GM18519 (cell line): ENCODE data around the gene IL36RN.
"Not testable (repeated sequence)": the region's sequence is repeated elsewhere in the genome, so short reads cannot be mapped to it uniquely, and the experiment has no call there.

ENCODE experiments used
- ATAC-seq: cut with Tn5 transposase; IDR thresholded peaks from one replicate; pipeline ENCODE4 v1.9.1; 2021; ENCODE audit warnings: mild to moderate bottlenecking, moderate library complexity; ENCODE audit not compliant: unreplicated experiment, low FRiP score

The IL36RN gene

GRCh38 chr2:113072584-113072983 lies 13.6 kb downstream of the IL36RN start:
- no peak for ATAC-seq

DNA sequence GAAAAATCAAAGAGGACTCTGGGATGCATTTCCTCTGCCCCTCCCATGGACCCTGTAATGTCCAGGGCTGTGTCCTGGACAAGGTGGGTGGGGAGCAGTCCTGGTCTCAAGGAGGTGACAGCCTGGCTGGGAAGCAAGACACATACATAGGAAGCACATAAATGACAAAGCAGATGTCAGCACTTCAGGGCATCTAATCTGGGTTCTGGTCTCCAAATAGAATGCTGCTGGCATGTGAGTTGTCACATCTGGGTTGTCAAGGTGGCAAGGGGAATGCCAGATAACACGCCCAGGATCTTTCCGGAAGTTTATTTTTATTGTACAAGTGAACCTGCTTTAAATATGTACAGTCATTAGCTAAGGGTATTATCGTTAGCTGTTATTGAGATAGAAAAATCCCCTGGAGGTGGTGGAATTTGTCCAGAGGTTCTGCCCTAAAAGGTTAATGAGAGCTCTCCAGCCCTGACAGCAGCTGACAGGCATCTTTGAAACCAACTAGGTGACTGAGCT lies 14.4 kb downstream of the IL36RN start:
- no peak for ATAC-seq

- no peak for ATAC-seq
These were observed 16.0 kb downstream of the IL36RN start for GRCh38 chr2:113075030-113075429.

- ATAC-seq: no peak
These were observed 16.6 kb downstream of the IL36RN start for GRCh38 chr2:113075600-113075999.

DNA sequence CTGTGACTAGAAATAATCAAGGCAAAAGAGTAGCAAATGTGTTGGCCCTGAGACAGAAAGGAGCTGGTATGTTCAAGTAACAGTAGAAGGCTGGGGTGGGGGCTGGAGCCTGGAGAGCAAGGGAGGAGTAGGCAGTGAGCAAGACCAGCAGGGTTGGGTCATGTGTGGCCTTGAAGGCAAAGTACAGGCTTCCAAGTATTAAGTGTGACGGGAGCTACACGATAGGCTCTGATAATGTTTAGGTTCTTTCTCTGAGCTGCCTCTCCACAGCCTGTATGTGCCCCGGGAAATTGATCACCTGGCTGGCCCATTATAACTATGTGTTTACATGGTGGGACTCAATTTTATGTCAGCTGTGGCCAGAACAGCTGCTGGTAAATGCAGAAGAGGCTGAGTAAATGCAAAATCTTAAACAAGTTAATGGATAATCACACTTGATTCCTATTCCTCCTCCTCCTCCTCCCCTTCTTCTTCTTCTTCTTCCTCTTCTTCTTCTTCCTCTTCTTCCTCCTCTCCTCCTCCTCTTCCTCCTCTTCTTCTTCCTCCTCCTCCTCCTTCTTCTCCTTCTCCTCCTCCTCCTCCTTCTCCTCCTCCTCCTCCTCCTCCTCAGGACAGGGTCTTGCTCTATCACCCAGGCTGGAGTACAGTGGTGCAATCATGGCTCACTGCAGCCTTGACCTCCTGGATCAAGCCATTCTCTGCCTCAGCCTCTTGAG lies 18.1 kb downstream of the IL36RN start:
- no peak for ATAC-seq

GRCh38 chr2:113077921-113078320 lies 18.9 kb downstream of the IL36RN start:
- ATAC-seq: no peak

- ATAC-seq: no peak
These were observed 19.4 kb downstream of the IL36RN start for GRCh38 chr2:113078350-113078839.

- ATAC-seq: no peak
These were observed 20.1 kb downstream of the IL36RN start for GRCh38 chr2:113079131-113079530.

DNA sequence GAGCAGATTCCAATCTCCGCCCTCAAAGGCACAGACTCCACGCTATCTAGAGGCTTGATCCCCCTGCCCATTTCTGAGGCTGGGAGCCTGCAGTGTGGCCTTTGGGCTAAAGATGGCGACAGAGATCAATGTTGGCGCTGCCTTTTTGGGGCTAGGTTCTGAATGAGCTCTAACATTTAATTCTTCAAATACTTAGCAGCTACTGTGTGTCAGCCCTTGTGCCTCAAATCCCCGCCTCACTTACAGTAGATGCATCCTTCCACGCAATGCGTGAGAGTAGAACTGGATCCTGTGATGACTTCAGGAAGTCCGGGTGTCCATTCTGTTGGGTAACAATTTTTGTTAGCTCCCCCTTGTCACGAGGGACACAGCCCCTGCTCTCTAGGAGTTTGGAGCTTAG lies 21.1 kb downstream of the IL36RN start:
- no peak for ATAC-seq

DNA sequence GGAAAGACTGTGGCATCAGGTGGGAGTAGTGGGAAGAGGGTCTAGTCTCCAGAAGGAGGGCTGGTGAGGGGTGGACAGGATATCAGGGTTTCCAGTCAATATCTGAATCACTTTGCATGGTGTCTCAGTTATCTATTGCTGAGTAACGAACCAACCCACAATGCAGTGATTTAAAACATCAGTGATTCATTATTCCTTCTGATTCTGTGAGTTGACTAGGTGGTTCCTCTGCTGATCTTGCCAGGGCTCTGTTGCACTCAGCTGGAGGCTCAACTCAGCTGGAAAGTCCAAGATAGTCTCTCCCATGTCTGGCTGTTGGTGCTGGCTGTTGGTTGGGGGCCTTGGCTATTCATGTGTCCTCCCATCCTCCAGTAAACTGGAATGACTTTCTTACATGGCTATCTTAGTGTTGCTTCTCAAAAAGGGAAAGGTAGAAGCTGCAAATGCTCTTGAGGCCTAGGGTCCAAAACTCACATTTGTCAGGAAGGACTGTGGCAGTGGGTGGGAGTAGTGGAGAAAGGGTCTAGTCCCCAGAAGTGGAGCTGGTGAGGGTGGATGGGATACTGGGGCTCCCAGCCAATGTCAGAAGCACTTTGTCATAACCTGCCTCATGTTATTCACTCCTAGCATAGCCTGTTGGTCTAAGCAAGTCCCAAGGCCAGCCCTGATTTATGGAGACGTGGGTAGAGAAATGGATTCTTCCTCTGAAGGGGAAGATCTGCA lies 22.7 kb downstream of the IL36RN start:
- no peak for ATAC-seq

DNA sequence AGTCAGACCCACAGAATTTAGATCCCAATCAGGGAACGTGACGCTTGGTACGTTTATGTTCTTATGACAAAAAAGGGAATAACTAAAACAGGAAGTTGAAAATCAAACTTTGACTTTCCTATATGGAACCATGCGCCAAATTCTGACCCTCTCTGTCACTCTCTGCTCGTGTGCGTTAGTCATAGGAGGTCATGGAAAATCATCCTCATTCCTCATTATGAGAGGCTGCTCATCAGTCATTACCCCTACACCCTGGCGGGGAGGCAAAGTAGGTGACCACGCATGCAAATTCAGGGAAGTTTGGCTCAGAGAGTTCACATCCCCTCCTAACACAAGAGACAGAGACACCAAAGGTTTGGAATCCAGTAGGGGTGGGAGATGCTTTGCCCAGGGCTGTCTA lies 24.3 kb downstream of the IL36RN start:
- ATAC-seq: no peak

DNA sequence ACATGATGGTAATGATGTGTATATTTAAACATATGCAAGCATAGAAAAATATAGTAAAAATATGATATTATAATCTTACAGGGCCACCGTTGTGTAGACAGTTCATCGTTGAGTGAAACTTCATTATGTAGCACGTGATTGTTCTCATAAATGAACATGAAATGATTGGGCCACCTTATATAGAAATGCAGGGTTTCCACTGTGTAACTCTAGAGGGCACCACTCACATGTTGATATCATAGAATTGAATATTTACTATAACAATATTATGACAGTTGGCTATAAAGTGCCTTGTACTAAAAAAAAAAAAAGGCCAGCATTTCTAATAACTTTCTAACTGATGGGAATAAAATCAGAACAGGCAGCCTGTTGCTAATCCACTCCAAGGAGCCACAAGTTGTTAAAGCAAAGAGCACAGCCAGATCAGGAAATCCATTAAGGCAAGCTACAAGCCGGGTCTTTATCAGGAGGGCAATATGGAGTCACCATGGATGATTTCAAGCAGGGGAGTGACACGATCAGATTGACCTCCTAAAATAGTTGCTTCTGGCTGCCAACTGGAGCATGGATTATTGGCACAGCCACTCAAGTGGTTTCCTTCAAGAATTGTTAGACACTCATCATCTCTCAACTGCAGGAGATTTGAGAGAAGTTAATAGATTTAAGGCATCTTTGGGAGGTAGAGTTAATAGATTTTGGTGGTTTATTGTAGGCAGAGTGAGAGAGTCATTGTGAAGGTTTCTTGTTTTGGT lies 25.4 kb downstream of the IL36RN start:
- no peak for ATAC-seq

DNA sequence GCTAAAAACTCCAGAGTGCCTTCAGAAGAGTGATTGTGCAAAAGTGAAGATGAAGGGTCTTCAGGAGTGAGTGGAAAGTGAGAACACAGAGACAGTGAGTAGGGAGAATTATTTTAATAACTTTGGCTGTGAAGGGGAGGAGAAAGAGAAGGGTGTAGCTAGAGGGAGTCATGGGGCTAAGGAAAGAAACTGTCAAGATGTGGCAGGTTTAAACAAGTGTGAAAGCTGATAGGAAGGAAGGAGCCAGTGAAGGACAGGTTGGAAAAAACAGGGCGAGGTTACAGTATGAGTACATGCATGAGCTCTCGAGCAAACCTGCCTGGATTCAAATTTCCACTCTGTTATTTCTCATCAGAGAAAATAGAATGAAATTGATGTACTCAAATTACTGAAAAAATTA lies 26.5 kb downstream of the IL36RN start:
- no peak for ATAC-seq

DNA sequence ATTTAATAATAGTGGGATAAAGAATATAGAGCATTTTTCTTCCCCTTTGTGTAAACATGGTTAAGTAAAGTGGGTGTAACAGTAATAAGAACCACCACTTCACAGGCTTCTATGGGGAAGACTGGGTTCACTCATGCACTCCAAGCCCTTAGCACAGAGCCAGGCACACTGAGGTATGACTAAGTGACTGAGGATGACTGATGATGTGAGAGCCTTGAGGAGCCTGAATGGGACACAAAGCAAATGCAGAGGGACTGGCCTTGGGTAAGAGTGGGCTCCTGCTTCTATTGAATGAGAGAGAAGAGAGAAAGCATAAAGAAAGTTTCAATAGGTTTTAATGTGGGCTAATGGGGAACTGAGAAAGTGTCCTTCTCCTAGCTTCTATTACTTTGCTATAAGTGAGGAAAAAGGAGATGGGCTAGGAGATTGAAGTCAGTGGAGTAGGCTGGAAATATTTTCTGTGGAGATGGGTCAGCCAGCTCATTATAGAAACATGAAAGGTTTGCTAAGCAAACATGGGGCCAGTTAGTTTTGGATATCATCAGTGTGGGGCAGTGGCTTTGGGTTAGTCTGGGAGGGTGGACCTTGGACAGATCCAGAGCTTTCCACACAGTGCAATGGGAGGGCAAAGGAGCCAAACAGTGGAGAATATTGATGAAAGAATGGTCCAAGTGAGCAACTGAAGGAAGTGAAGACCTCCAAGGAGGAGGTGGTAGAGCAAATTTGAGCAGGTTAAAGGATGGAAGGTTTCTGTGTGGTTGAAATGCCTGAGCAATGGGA lies 29.4 kb downstream of the IL36RN start:
- ATAC-seq: no peak

GRCh38 chr2:113089916-113090315 lies 30.9 kb downstream of the IL36RN start:
- ATAC-seq: no peak

GRCh38 chr2:113091231-113091896 lies 32.4 kb downstream of the IL36RN start:
- no peak for ATAC-seq

DNA sequence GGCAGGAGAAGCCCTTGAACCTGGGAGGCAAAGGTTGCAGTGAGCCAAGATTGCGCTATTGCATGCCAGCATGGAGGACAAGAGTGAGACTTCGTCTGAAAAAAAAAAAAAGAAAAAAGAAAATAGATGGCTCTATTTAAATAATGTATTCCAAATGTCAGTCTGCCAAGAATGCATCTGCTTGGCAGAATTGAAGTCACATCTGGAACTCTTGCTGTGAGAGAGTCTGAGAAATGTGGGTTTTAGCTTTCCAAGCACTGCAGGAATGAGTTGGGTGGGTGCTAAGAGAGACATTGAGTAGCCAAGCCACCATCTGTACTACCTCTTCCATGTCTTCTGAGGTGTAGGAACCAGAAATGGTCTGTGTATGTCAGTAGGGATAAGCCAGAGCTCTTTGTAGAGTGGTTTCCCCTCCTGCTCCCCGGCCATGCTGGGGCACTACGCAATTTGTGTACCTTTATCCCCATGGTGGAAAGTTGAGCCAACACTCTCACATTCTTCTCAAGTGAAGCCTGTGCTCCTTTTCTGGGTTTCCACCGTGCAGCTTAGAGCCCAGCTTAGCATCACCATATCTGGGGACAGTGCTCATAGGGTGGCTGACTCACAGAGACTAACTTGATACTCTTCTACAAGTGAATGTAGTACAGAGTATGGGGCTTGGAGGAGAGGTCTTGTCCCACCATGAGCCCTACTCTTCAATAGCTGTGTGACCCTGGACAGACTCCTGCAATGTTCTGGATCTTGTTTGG lies 34.0 kb downstream of the IL36RN start:
- no peak for ATAC-seq

GRCh38 chr2:113093613-113093977 lies 34.6 kb downstream of the IL36RN start:
- no peak for ATAC-seq

DNA sequence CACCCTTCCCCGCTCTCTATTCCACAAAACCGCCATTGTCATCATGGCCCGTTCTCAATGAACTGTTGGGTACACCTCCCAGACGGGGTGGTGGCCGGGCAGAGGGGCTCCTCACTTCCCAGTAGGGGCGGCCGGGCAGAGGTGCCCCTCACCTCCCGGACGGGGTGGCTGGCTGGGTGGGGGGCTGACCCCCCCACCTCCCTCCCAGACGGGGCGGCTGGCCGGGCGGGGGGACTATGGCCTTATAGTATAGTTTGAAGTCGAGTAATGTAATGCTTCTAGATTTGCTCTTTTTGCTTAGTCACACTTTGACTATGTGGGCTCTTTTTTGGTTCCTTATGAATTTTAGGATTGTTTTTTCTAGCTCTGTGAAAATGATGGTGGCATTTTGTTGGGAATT lies 37.3 kb downstream of the IL36RN start:
- not testable (repeated sequence) for ATAC-seq
